ENCODE data around the gene OARD1. TPM values are rescaled to one million over a fixed set of nuclear protein-coding genes. Genes with fewer than 3 reads are reported as not detected.

The OARD1 gene
- total RNA-seq, 4 donors from 2014 or later = 8.6 to 30.0 (median 16.1) TPM

DNA sequence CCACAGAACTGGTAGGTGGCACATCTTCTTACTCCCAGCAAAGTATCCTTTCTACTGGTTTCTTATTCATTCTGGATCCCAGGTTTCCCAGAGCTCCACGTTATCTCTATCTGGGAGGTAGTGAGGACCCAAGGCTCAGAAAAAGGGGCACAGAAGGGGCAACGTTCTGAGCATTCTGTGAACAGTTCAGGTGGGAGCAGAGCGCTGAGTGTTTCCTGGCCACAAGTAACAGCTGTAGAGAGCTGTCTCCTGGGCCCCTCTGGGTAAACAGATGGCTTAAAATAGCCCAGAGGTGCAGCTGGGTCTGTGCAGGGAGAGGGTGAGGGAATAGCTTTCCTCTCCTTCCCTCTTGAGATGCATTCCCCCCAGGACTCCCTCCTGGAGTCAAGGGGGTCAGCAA lies 17.0 kb downstream of the OARD1 start:
- H3K4me3 ChIP-seq = no peak overlapping the region
- H3K36me3 ChIP-seq = peaks cover 0 to 5% (median 0%) of the 10 kb centered on the region in 3 donors
- no peak for TF ChIP-seq POLR2A (IDR thresholded peaks at IDR 0.05)
- TF ChIP-seq, protein P1, sequence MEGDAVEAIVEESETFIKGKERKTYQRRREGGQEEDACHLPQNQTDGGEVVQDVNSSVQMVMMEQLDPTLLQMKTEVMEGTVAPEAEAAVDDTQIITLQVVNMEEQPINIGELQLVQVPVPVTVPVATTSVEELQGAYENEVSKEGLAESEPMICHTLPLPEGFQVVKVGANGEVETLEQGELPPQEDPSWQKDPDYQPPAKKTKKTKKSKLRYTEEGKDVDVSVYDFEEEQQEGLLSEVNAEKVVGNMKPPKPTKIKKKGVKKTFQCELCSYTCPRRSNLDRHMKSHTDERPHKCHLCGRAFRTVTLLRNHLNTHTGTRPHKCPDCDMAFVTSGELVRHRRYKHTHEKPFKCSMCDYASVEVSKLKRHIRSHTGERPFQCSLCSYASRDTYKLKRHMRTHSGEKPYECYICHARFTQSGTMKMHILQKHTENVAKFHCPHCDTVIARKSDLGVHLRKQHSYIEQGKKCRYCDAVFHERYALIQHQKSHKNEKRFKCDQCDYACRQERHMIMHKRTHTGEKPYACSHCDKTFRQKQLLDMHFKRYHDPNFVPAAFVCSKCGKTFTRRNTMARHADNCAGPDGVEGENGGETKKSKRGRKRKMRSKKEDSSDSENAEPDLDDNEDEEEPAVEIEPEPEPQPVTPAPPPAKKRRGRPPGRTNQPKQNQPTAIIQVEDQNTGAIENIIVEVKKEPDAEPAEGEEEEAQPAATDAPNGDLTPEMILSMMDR (IDR thresholded peaks at IDR 0.05) = no peak
- DNase-seq = no peak
- peaks cover 0 to 29% (median 22%) of the 10 kb centered on the region in 3 donors for H3K4me1 ChIP-seq
- intact Hi-C loops (cut with DNase I) = no loop called here
- no peaks in the 10 kb centered on the region for H3K9me3 ChIP-seq
- no peaks in the 10 kb centered on the region for H3K27me3 ChIP-seq
- WGBS, 2 donors = 50 to 57% methylated on average over 2 to 3 of the region's 3 CpGs
- no peak overlapping the region for H3K27ac ChIP-seq

DNA sequence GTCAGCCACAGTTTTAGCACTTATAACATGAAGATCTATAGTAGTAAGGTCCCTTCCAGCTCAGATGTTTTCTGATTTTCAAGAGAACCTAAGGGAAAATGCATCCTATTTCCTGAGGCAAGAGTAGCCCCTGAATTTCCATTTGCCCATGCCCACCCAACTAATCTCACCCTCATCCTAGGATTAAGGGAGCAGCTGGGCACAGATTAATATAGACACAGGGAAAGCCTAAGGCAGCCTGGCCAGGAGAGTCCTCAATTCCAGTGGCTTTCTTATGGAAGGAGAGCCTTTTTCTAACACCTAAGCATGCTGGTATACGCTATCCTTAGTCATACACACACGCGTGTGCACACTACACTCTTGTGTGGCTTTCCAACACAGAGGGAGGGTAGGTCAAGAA lies 17.6 kb downstream of the OARD1 start:
- Histone ChIP-seq H3K4me3 (no peak overlapping the region), H3K27me3 (no peaks in the 10 kb centered on the region), H3K27ac (no peak overlapping the region), H3K36me3 (peaks cover 0 to 5% (median 0%) of the 10 kb centered on the region in 3 donors), H3K9me3 (no peaks in the 10 kb centered on the region), H3K4me1 (peaks cover 0 to 26% (median 19%) of the 10 kb centered on the region in 3 donors)
- 96 to 100% methylated on average over 3 of the region's 3 CpGs for WGBS, 2 donors
- intact Hi-C loops (cut with DNase I) = no loop called here
- no peak for DNase-seq
- no peak for TF ChIP-seq POLR2A (IDR thresholded peaks at IDR 0.05)
- TF ChIP-seq, protein P1 (IDR thresholded peaks at IDR 0.05) = no peak

DNA sequence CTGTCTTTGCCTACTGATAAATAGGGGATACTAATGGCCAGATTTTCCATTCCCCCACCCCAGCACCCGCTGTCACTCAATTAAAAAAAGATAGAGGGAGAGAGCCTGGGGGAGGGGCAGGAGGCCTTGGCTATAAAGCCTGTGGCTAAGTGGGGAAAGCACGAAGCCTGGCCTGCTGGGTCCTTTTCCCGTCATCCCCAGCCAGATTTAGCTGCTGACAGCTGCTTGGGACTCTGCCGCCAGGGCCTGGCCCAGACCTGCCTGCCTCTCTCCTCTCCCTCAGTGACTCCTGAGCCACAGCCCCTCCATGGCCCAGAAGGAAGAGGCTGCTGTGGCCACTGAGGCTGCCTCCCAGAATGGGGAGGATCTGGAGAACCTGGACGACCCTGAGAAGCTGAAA lies 19.1 kb downstream of the OARD1 start, which contains the start of gene APOBEC2:
TSS of gene APOBEC2 (plus strand) at position 162 of the 400 bp plus-strand sequence. CDS start at position 308, 146 bp downstream.
- DNase-seq = no peak
- Histone ChIP-seq H3K27ac (no peak within 1 kb of the TSS), H3K36me3 (peaks cover 0 to 5% (median 0%) of the 10 kb centered on the region in 3 donors), H3K4me3 (no peak within 1 kb of the TSS), H3K4me1 (peaks cover 0 to 33% (median 10%) of the 10 kb centered on the region in 3 donors), H3K9me3 (no peaks in the 10 kb centered on the region), H3K27me3 (no peaks in the 10 kb centered on the region)
- TF ChIP-seq POLR2A (IDR thresholded peaks at IDR 0.05) = no peak
- TF ChIP-seq, protein P1 (IDR thresholded peaks at IDR 0.05) = no peak
- 48 to 80% methylated on average over 1 to 4 of the region's 5 CpGs for WGBS, 2 donors
- intact Hi-C loops (cut with DNase I) = no loop called here

DNA sequence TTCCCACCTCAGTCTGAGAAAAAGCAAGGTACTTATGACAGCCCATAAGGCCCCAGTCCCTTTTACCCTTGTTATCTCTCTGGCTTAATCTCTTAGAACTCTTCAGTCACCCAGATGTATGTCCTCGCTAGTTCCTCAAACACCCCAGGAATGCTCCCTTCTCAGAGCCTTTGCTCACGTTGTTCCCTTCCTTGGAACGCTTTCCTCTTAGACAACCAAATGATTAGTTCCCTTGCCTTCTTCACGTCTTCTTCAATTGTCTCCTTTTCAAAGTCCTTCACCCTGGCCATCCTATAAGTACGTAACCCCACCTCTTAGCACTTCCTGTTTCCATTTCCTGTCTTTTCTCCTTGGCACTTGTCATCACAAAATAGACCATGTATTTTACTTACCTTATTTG lies 20.3 kb downstream of the OARD1 start:
- H3K9me3 ChIP-seq = no peaks in the 10 kb centered on the region
- intact Hi-C loops (cut with DNase I) = no loop called here
- no peak overlapping the region for H3K4me3 ChIP-seq
- 76 to 79% methylated on average over 5 of the region's 5 CpGs for WGBS, 2 donors
- H3K36me3 ChIP-seq = peaks cover 0 to 5% (median 0%) of the 10 kb centered on the region in 3 donors
- TF ChIP-seq, protein P1 (IDR thresholded peaks at IDR 0.05) = no peak
- TF ChIP-seq POLR2A (IDR thresholded peaks at IDR 0.05) = no peak
- no peak overlapping the region for H3K27ac ChIP-seq
- no peaks in the 10 kb centered on the region for H3K27me3 ChIP-seq
- H3K4me1 ChIP-seq = peaks cover 0 to 33% (median 10%) of the 10 kb centered on the region in 3 donors
- DNase-seq = no peak

DNA sequence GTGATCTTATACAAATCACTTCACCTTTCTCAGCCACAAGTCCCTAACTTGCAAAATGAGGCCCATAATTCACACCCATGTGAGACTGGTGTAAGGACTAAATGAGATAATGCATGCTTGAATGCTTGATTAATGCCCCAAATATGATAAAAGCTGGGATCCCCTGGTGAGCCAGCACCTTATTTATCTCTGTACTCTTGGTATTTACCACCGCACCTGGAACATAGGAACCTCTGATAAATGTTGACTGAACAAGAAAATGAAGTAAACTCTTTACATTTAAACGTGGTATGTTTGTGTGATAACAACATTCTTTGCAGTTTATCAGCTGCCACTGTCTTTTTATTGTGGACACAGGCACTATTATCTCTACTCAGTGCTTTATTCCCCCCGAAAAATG lies 21.6 kb downstream of the OARD1 start:
- intact Hi-C loops (cut with DNase I) = no loop called here
- H3K36me3 ChIP-seq = no peaks in the 10 kb centered on the region
- no peaks in the 10 kb centered on the region for H3K9me3 ChIP-seq
- no peaks in the 10 kb centered on the region for H3K27me3 ChIP-seq
- H3K27ac ChIP-seq = no peak overlapping the region
- 81 to 82% methylated on average over 3 of the region's 3 CpGs for WGBS, 2 donors
- TF ChIP-seq, protein P1 (IDR thresholded peaks at IDR 0.05) = no peak
- TF ChIP-seq POLR2A (IDR thresholded peaks at IDR 0.05) = no peak
- no peak for DNase-seq
- no peak overlapping the region for H3K4me3 ChIP-seq
- peaks cover 0 to 33% (median 10%) of the 10 kb centered on the region in 3 donors for H3K4me1 ChIP-seq

Measured in esophagus squamous epithelium (tissue), 5 donors.